Astrocyte (in vitro differentiated cells and primary cell): Measurements from ENCODE around the gene CACNG7. TPM values are rescaled to one million over a fixed set of nuclear protein-coding genes. Genes with fewer than 3 reads are reported as not detected.

Experiments
- DNase-seq: peaks from one replicate; pipeline ENCODE4 v3.0.0-alpha.2; 2010; ENCODE audit warnings: low read depth
- FAIRE-seq: peaks from 2 replicates; lab custom pipeline; 2011; peaks lifted over from hg19 to GRCh38; lab: Jason Lieb, UNC
- H2AFZ ChIP-seq: 2 replicates; pipeline ENCODE4 v1.6.0; 2012; ENCODE audit warnings: low read depth, low read length, inconsistent platforms
- H3K27ac ChIP-seq: 2 replicates; pipeline ENCODE4 v1.5.1; 2011; ENCODE audit warnings: low read depth, low read length, inconsistent platforms
- H3K27me3 ChIP-seq: 2 replicates; pipeline ENCODE4 v1.6.0; 2011; ENCODE audit warnings: low read length, inconsistent platforms; ENCODE audit not compliant: insufficient read depth
- H3K36me3 ChIP-seq: 2 replicates; pipeline ENCODE4 v1.5.1; 2011; ENCODE audit warnings: low read length, inconsistent platforms; ENCODE audit not compliant: insufficient read depth
- H3K4me1 ChIP-seq: 2 replicates; pipeline ENCODE4 v1.5.1; 2011; ENCODE audit warnings: low read length, inconsistent platforms; ENCODE audit not compliant: insufficient read depth
- H3K4me2 ChIP-seq: 2 replicates; pipeline ENCODE4 v1.6.0; 2012; ENCODE audit warnings: low read length, inconsistent platforms
- H3K4me3 ChIP-seq: 2 replicates; pipeline ENCODE4 v1.5.1; 2011; ENCODE audit warnings: low read depth, mild to moderate bottlenecking, low read length, inconsistent platforms; ENCODE audit not compliant: insufficient read depth
- H3K79me2 ChIP-seq: 2 replicates; pipeline ENCODE4 v1.6.0; 2012; ENCODE audit warnings: mild to moderate bottlenecking, low read length, inconsistent platforms; ENCODE audit not compliant: insufficient read depth
- H3K9ac ChIP-seq: 2 replicates; pipeline ENCODE4 v1.6.0; 2012; ENCODE audit warnings: mild to moderate bottlenecking, low read length, inconsistent platforms
- H3K9me3 ChIP-seq: 2 replicates; pipeline ENCODE4 v1.5.1; 2012; ENCODE audit warnings: low read depth, mild to moderate bottlenecking, low read length, inconsistent platforms; ENCODE audit not compliant: insufficient read depth
- H4K20me1 ChIP-seq: 2 replicates; pipeline ENCODE4 v1.6.0; 2012; ENCODE audit warnings: low read length, inconsistent platforms; ENCODE audit not compliant: insufficient read depth
- H3K27ac Mint-ChIP-seq: one replicate; pipeline ENCODE4 v1.8.0; 2021; ENCODE audit warnings: mild to moderate bottlenecking, mixed read lengths; ENCODE audit not compliant: unreplicated experiment
- H3K27me3 Mint-ChIP-seq: one replicate; pipeline ENCODE4 v1.8.0; 2021; ENCODE audit warnings: low read depth, mixed read lengths; ENCODE audit not compliant: unreplicated experiment
- H3K36me3 Mint-ChIP-seq: one replicate; pipeline ENCODE4 v1.8.0; 2021; ENCODE audit warnings: low read depth, mixed read lengths; ENCODE audit not compliant: unreplicated experiment
- H3K4me1 Mint-ChIP-seq: one replicate; pipeline ENCODE4 v1.8.0; 2021; ENCODE audit warnings: low read depth, mixed read lengths; ENCODE audit not compliant: unreplicated experiment
- H3K4me3 Mint-ChIP-seq: one replicate; pipeline ENCODE4 v1.8.0; 2021; ENCODE audit warnings: mild to moderate bottlenecking, moderate library complexity, mixed read lengths; ENCODE audit not compliant: unreplicated experiment
- H3K9me3 Mint-ChIP-seq: one replicate; pipeline ENCODE4 v1.8.0; 2021; ENCODE audit warnings: mild to moderate bottlenecking, mixed read lengths; ENCODE audit not compliant: unreplicated experiment
- EZH2 ChIP-seq: IDR thresholded peaks from 2 replicates; pipeline ENCODE4 v1.6.1; 2012; ENCODE audit warnings: mild to moderate bottlenecking, low read length, inconsistent platforms; ENCODE audit not compliant: insufficient read depth
- total RNA-seq: library from RNA; stranded (reverse); gene quantifications from 2 replicates; pipeline ENCODE4 v1.2.1, GENCODE V29; 2021
- TF ChIP-seq, protein P1 (sequence below): IDR thresholded peaks from 2 replicates; pipeline ENCODE4 v1.5.1; 2011; ENCODE audit warnings: low read depth, mild to moderate bottlenecking, inconsistent platforms, low read length, moderate library complexity; ENCODE audit not compliant: insufficient read depth

CACNG7 gene
- total RNA-seq, 1 donor from 2014 or later: 3.5 TPM

DNA sequence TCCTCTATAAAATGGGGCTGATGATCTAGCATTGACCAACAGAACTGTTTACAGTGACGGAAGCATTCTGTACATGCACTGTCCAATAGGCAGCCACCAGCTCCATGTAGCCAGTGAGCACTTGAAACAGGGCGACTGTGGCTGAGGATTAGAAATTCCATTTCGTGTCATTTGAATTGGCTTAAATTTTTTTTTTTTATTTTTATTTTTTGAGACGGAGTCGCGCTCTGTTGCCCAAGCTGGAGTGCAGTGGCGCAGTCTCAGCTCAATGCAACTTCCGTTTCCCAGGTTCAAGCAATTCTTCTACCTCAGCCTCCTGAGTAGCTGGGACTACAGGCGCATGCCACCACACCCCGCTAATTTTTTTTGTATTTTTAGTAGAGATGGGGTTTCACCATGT lies 24.0 kb upstream of the CACNG7 start:
- TF ChIP-seq EZH2: no peak
- TF ChIP-seq, protein P1, sequence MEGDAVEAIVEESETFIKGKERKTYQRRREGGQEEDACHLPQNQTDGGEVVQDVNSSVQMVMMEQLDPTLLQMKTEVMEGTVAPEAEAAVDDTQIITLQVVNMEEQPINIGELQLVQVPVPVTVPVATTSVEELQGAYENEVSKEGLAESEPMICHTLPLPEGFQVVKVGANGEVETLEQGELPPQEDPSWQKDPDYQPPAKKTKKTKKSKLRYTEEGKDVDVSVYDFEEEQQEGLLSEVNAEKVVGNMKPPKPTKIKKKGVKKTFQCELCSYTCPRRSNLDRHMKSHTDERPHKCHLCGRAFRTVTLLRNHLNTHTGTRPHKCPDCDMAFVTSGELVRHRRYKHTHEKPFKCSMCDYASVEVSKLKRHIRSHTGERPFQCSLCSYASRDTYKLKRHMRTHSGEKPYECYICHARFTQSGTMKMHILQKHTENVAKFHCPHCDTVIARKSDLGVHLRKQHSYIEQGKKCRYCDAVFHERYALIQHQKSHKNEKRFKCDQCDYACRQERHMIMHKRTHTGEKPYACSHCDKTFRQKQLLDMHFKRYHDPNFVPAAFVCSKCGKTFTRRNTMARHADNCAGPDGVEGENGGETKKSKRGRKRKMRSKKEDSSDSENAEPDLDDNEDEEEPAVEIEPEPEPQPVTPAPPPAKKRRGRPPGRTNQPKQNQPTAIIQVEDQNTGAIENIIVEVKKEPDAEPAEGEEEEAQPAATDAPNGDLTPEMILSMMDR: no peak
- H3K9me3 ChIP-seq: no peaks in the 10 kb centered on the region
- Mint-ChIP-seq H3K27me3 (peaks cover 31% of the 10 kb centered on the region), H3K36me3 (no peaks in the 10 kb centered on the region), H3K9me3 (no peaks in the 10 kb centered on the region), H3K4me1 (no peaks in the 10 kb centered on the region), H3K4me3 (no peak overlapping the region), H3K27ac (no peak overlapping the region)
- no peaks in the 10 kb centered on the region for H3K79me2 ChIP-seq
- peaks cover 47% of the 10 kb centered on the region for H3K27me3 ChIP-seq
- no peak overlapping the region for H3K4me2 ChIP-seq
- no peak for DNase-seq
- H3K27ac ChIP-seq: no peak overlapping the region
- no peaks in the 10 kb centered on the region for H3K36me3 ChIP-seq
- no peak overlapping the region for H3K4me3 ChIP-seq
- no peak overlapping the region for H3K9ac ChIP-seq
- H2AFZ ChIP-seq: no peak overlapping the region
- no peaks in the 10 kb centered on the region for H4K20me1 ChIP-seq
- peaks cover 11% of the 10 kb centered on the region for H3K4me1 ChIP-seq
- FAIRE-seq: no peak

DNA sequence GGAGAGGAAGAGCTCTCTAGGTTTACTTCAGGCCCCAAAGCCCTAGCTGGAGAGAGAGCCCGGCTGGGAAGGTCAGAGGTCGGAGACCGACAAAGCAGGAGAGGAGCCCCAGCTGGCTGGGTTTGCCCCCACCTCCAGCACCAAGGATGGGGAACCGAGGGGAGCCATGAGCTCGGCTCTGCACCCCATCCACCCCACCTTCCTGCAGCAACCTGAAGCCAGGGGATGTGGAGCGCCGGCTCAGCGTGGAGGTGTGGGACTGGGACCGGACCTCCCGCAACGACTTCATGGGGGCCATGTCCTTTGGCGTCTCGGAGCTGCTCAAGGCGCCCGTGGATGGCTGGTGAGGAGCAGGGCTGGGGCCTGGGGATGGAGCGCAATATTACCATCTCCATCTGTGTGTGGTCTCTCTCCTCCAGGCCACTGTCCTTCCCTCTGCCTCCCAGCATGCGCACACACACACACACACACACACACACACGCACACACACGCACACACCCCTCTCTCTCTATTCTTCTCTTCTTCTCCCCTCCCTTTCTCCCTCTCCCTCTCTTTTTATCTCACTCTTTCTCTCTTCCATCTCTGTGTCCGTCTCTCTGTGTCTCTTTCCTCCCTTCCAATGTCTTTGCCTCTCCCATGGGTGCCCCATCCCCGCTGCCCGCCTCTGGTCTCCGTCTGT lies 16.6 kb upstream of the CACNG7 start:
- Histone ChIP-seq H3K4me2 (no peak overlapping the region), H3K4me3 (no peak overlapping the region), H3K27ac (no peak overlapping the region), H2AFZ (no peak overlapping the region), H3K9me3 (no peaks in the 10 kb centered on the region), H3K9ac (no peak overlapping the region), H4K20me1 (no peaks in the 10 kb centered on the region), H3K27me3 (peaks cover 8% of the 10 kb centered on the region), H3K79me2 (no peaks in the 10 kb centered on the region), H3K36me3 (no peaks in the 10 kb centered on the region), H3K4me1 (no peaks in the 10 kb centered on the region)
- peaks cover 40% of the 10 kb centered on the region for H3K27me3 Mint-ChIP-seq
- no peaks in the 10 kb centered on the region for H3K9me3 Mint-ChIP-seq
- no peak overlapping the region for H3K27ac Mint-ChIP-seq
- peak overlapping the region; percentile 34 for H3K4me3 Mint-ChIP-seq
- TF ChIP-seq EZH2: no peak
- TF ChIP-seq, protein P1: no peak
- FAIRE-seq (no peak), DNase-seq (no peak)
- no peaks in the 10 kb centered on the region for H3K4me1 Mint-ChIP-seq
- no peaks in the 10 kb centered on the region for H3K36me3 Mint-ChIP-seq

DNA sequence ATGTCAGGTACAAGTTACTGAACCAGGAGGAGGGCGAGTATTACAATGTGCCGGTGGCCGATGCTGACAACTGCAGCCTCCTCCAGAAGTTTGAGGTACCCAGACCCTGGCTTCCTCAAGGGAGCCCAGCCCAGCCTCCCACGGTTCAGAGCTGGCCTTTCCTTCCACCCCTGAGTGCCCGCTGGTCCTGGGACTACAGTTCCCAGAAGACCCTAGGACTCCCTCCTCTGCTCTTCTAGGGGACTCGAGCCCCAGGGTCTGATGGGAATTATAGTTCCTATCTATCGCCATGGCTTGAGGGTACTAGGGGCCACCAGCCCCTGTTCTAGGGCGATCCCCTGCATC lies 16.1 kb upstream of the CACNG7 start:
- no peak overlapping the region for H2AFZ ChIP-seq
- no peak overlapping the region for H3K4me2 ChIP-seq
- peaks cover 44% of the 10 kb centered on the region for H3K27me3 Mint-ChIP-seq
- no peaks in the 10 kb centered on the region for H3K36me3 Mint-ChIP-seq
- no peak overlapping the region for H3K4me3 Mint-ChIP-seq
- TF ChIP-seq EZH2: no peak
- TF ChIP-seq, protein P1: no peak
- H3K27me3 ChIP-seq: peaks cover 12% of the 10 kb centered on the region
- H3K9ac ChIP-seq: no peak overlapping the region
- FAIRE-seq (no peak), DNase-seq (no peak)
- H3K4me1 Mint-ChIP-seq: no peaks in the 10 kb centered on the region
- no peaks in the 10 kb centered on the region for H3K79me2 ChIP-seq
- no peaks in the 10 kb centered on the region for H3K36me3 ChIP-seq
- no peaks in the 10 kb centered on the region for H3K9me3 Mint-ChIP-seq
- H3K27ac ChIP-seq: no peak overlapping the region
- H3K4me1 ChIP-seq: no peaks in the 10 kb centered on the region
- no peaks in the 10 kb centered on the region for H4K20me1 ChIP-seq
- no peak overlapping the region for H3K4me3 ChIP-seq
- H3K9me3 ChIP-seq: no peaks in the 10 kb centered on the region
- no peak overlapping the region for H3K27ac Mint-ChIP-seq
